GM18951 (cell line): Measurements from ENCODE around the gene SULT1B1.
"Not testable (repeated sequence)": the region's sequence is repeated elsewhere in the genome, so short reads cannot be mapped to it uniquely, and the experiment has no call there.

Experiments used
- POLR2A ChIP-seq: IDR thresholded peaks from 4 replicates; pipeline ENCODE4 v1.6.1; 2011; ENCODE audit warnings: mild to moderate bottlenecking; ENCODE audit not compliant: insufficient read length, insufficient read depth; ENCODE audit errors: extremely low read depth
- in situ Hi-C: fragments of 300-500 bp; cut with MboI; formaldehyde crosslinking; loops from one replicate; pipeline ENCODE4 v1.12.0; 2022; ENCODE audit warnings: low sequenced_read_pairs, mixed read lengths, inconsistent platforms; ENCODE audit not compliant: unreplicated experiment

SULT1B1 gene

DNA sequence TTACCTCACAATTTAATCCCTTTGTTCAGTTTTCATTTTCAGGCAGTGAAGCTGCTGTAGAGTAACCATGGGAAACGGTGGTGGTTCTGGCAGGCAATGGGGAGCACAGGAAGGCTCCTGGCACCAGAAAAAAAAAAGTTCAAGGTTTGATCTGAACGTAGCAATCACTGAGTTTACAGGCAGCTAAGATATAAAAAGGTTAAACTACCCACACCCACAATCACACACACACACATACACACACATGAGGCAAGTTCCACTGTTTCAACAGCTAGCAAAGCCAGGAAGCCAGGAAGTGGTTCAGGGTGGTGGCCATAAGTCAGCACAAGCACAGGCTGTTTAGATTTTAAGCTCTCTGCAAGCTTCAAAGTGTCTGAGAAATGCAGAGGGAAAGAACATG is at the start of gene SULT1B1:
TSS of gene SULT1B1 (minus strand) at position 166 of the 400 bp plus-strand sequence. CDS start 5,403 bp downstream, outside the sequence.
- no peak for TF ChIP-seq POLR2A
- in situ Hi-C loops, result no loop called here

DNA sequence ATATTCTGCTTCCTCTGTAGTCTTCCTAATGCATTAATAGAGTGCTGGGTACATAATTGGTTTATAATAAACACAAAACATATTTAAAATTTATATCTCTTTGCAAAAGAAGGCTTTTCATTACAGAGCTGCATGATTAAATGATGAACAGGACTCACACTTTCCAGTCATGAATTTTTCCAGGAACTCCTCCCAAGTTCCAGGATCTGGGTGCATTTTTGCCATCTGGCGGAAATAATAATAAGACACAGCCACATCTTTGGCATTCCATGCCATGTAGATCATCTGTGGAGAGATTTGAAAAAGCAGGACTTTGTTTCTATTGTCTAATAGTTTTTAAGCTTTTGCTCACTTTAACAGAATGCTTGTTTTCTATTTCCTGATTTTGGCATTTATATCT is 40.2 kb upstream of the SULT1B1 start:
- no peak for TF ChIP-seq POLR2A
- in situ Hi-C loops, result no loop called here

DNA sequence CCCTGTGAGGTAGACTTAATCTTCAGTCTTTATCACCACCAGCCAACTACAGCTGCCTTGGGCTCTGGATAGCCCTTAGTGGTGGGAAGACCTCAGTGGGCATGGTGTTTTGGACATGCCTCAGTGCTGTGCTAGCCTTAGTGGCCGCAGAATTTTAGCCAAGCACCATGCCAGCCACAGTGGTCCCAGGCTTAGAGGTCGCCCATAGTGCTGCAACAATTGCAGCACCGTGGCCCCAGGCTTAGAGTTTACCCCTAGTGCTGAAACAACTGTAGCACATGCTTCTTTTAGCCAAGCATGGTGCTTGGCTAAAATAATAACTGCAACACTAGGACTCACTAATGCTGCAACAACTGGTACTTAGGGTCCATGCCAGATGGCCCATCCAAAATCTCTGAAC is 38.9 kb upstream of the SULT1B1 start:
- TF ChIP-seq POLR2A, result no peak
- in situ Hi-C loops, result no loop called here

DNA sequence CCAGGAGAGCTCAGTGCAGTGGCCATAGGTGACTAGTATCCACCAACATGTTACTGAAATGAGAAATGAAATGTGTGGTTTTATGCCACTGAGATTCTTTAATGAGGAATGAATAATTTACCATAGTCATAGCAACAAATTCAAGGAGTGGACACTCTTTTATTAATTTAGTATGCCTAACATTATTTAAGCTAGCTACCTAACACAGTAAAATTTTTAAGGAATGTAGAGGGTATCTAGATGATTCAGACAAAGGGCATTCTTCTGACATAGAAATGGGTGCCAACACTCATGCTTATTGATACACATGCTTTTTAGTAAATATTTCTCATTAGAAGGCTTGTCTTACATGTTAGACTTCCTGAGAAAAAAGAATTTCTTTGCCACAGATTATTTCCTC is 33.3 kb upstream of the SULT1B1 start:
- no peak for TF ChIP-seq POLR2A
- in situ Hi-C loops, result no loop called here

DNA sequence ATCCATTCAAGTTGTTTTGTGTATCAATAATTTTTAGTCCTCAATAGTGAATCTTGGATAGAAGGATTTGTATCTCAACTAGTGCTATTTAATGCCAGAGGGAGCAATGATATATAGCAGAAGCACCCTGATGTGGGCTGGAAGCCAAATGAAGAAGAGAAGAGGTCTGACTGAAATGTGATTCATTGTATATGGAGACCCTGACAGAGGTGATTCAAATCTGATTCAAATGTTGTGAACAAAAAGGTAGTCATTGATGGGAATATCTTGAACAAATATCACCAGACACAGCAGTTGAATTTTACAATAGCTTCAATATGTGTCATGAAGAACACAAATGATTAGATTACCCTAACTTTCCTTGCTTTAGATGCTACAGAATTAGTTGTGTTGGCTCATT is 27.5 kb upstream of the SULT1B1 start:
- in situ Hi-C loops, result no loop called here
- TF ChIP-seq POLR2A, result no peak

DNA sequence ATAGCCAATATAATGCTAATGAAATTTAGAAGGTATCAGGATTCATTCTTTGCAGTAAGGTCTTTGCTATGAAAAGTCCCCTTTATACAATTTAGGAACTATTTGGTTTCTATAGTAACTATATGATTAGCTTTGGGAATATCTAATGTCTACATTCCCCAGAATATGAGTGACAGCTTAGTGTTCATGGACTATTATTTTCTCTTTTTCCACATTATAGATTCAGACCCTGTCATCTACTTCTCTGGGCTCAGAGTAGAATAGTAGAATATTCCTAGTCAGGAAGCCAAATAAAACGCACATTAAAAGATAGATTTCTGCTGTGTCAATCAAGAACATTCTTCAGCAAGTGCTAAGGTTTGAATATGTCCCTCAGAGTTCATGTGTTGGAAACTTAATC is 26.1 kb upstream of the SULT1B1 start:
- in situ Hi-C loops, result no loop called here
- TF ChIP-seq POLR2A, result no peak

DNA sequence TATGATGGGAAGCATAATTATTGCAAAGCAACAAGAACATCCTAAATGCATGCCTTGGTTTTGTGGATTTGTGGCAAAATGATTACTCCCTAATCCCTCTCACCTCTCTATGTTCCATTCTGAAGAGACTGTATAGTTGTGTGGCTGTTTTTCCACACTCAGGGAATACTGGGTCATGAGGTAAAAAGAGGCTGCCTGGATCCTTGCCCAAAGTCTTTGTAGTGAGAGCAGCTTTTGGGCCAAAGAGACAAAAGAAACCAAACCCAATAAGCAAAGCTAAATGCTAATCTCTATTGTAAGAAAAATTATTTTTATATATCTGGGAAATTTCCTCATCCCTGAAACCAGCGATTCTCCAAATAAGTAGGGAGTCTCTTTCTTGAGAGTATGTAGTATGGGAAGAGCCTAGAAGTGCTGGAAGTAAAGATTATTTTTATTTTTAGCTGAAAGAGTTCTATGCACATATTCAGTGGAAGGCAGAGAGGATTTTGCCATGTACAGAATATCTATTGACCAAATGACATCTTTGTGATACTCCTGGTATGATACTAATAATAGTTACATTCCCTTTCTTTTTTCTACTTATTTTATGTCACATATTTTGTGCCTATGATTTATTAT is 24.9 kb upstream of the SULT1B1 start:
- TF ChIP-seq POLR2A, result no peak
- in situ Hi-C loops, result no loop called here

DNA sequence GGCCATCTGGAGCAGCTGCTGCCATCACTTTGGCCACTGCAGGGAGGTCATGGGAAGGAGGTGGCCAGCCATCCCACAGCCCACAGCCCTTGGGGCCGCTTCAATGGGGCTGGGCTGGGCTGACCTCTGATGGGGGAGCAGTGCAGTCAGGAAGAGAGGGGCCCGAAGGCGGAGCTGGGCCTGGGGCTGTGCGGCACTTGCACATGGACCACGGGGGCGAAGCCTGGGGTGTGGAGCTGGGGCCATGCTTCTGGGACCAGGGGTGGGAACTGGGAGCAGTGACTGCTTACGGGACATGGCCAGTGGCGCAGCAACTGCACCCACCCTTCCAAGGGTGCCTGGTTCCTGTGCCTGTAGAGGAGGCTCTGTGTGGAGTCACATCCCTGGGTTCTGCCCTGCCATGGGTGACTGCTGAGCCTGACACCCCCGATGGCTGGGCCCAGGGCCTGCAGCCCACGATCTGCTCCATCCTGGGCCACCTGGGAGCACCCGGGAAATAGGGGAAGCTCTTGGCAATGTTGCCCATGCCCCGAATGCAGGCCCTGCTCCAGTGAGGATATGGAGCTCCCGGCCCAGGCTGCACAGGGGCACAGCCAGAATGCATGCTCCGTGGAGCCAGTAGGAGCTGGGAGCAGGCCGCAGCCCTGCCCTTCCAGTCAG is 22.4 kb upstream of the SULT1B1 start:
- TF ChIP-seq POLR2A, result no peak
- in situ Hi-C loops, result no loop called here

DNA sequence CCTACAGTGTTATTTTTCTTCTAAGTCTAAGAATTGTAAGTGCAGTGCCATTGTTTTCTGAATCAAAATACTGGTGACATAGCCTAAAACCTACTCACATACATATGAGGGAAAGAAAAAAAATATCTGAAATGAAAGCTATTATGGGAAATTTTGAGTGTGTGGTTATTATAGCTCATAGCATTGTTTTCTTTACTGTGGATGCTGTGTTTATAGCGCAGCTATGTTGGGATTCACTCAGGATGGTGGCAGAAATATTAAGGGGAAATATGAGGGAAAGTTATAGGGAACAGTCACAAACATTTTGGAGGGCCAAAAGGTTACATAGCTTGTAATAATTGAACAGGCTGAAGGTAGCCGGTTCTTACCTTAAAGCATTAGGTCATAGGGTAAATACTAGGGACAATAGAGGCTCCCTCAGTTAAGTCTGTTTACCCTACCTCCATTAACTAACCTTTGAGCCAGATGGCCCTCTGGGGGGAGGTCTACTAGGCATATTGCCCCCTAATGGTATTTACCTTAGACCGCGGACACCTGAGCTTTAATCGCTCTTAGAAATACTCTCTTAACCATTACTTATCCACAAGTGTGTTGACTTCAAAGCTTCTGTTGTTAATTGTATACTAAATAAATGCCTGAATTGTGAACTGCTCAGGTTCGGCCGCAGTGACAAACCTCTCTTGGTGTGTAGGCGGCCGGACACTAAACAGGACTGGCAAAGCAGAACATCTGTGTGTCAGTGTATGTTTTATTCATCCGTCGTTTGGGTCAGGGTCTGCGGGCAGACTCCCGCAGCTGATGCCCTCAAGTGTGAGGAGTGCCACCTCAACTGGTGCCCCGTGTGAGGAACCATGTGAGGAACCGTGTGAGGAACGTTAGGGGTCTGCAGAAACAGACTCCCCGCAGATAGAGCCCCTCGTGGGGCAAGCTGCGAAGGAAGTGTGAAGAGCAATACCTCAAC is 21.3 kb upstream of the SULT1B1 start:
- TF ChIP-seq POLR2A, result no peak

DNA sequence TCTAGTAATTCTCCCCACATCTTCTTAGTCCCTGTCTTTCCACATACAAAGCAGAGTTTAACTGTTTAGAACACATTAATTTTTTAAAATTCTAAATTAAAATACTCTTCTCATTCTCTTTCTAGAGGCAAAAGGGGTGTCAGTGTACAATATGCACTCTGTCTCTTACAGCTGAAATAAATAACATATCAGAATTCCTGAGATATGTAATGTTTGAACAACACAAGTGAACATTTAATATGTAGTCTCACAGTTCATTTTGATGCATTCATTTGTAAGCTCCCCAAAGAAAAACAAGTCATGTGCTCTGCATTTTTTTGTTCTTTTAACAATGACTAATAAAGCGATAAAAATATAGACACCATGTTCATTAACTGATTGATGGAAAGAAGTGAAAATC is 19.7 kb upstream of the SULT1B1 start:
- no peak for TF ChIP-seq POLR2A
- in situ Hi-C loops, result no loop called here

More for the DNA sequence above, 21.3 kb upstream of the SULT1B1 start:
- in situ Hi-C loops, result no loop called here

DNA sequence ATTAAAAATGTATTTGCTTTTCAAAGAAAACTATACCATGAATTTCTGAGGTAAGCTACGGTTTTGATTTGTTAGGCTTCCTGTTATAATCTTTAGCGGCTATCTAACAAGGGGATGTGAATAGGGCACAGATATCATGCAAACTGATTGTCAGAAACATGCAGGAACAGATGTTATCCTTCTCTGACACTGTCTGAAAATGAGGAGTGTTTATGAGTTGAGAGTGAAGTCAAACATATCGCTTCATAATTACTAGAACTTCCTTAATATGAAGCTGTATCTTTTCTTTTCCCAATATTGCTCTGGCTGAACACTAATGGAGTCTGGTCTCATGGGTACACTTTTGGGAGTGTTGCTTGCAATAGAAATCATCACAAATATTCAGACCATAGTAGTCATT is 16.3 kb upstream of the SULT1B1 start:
- no peak for TF ChIP-seq POLR2A
- in situ Hi-C loops, result no loop called here

DNA sequence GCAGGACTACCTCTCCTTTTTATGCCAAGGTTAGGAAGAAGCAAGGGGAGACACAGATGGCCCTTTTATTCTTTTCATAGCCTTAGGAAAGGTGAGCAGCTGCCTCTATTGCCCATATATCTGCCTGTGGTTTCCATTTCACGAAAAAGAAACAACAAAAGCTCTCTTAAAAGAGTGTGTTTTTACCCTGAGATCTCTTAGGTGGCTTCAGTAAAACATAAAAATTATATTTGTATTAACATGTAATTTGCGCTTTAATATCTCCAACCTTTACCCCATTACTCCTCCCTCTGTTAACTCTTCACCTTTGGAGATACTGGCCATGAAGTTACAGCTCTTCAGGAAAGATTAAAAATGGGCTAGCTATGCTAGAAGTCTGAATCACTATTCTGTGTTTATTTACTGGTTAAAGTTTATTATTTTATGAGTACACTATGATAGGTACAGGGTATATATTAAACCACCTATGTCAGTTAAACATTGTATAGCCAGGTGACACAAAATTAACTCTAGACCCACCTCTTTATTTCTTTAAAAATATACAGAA is 15.0 kb upstream of the SULT1B1 start:
- TF ChIP-seq POLR2A, result no peak
- in situ Hi-C loops, result no loop called here

DNA sequence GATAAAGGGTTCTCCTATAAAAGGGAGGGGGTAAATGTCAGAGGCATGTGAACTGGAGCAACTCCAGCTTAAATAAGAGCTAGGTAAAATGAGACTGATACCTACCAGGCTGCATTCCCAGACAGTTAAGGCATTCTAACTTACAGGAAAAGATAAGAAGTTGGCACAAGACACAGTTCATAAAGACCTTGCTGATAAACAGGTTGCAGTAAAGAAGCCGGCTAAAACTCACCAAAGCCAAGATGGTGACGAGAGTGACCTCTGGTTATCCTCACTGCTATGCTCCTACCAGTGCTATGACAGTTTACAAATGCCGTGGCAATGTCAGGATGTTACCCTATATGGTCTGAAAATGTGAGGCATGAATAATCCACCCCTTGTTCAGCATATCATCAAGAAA is 13.1 kb upstream of the SULT1B1 start:
- no peak for TF ChIP-seq POLR2A
- in situ Hi-C loops, result no loop called here

DNA sequence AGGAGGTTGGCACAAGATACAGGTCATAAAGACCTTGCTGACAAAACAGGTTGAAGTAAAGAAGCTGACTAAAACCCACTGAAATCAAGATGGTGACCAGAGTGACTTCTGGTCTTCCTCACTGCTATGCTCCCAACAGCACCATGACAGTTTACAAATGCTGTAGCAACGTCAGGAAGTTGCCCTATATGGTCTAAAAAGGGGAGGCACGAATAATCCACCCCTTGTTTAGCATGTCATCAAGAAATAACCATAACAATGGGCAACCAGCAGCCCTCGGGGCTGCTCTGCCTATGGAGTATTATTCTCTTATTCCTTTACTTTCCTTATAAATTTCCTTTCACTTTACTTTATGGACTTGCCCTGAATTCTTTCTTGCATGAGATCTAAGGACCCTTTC is 8.1 kb upstream of the SULT1B1 start:
- in situ Hi-C loops, result not testable (repeated sequence)
